HCT116 (cell line): ENCODE measurements around the gene SYNE2. TPM values are rescaled to one million over a fixed set of nuclear protein-coding genes. Genes with fewer than 3 reads are reported as not detected.

Experiments
- ATAC-seq: fragments of 200-7000 bp; cut with Tn5 transposase; 2 replicates; pipeline ENCODE4 v1.9.1; 2020; ENCODE audit warnings: mild to moderate bottlenecking, moderate library complexity
- BruUV-seq: library from RNA; stranded (reverse); fragments of 400-500 nt; replicated peaks from 2 replicates; lab custom pipeline; 2021; lab: Mats Ljungman, UMichigan
- CTCF ChIA-PET: fragments of 300-600 bp; sonication (Branson Sonifier 250); formaldehyde crosslinking; loops from one replicate; lab custom pipeline; 2021; ENCODE audit warnings: antibody characterized with exemption; lab: Charles Lee
- POLR2A ChIA-PET: fragments of 300-600, 350-600 bp; sonication (Branson Sonifier 250); formaldehyde crosslinking; loops from one replicate; lab custom pipeline; 2021; ENCODE audit warnings: antibody characterized with exemption; lab: Charles Lee
- RAD21 ChIA-PET, 2 experiments: fragments of 300-600 bp; sonication (Branson Sonifier 250); formaldehyde crosslinking; loops; one replicate each; lab custom pipeline; 2023; ENCODE audit warnings: low total read pairs in 2 of 2; ENCODE audit not compliant: uncharacterized antibody in 2 of 2, unreplicated experiment in 2 of 2, low non-redundant PET in 1 of 2; lab: Charles Lee
- DNase-seq: peaks from one replicate; pipeline ENCODE4 v3.0.0-alpha.2; 2010; ENCODE audit warnings: low read depth, low spot score
- H2AFZ ChIP-seq: fragments of 200-600 bp; shearing (Covaris generic), sonication (generic); 2 replicates; pipeline ENCODE4 v1.6.1; 2017; ENCODE audit warnings: low read depth, mixed run types, mixed read lengths, antibody characterized with exemption, low read length; ENCODE audit not compliant: poor library complexity, severe bottlenecking
- H3K27ac ChIP-seq: 2 replicates; pipeline ENCODE4 v1.5.1; 2012; ENCODE audit warnings: low read depth, low read length
- H3K27me3 ChIP-seq: fragments of 200-600 bp; sonication (generic); 2 replicates; pipeline ENCODE4 v1.6.1; 2016; ENCODE audit warnings: mixed run types, low read length, mixed read lengths; ENCODE audit not compliant: insufficient read depth
- H3K36me3 ChIP-seq, 2 experiments: fragments of 200-500 bp in 1 of 2; fragments of 200-600 bp in 1 of 2; sonication (Bioruptor generic) in 1 of 2; sonication (generic) in 1 of 2; 2 replicates each; pipeline versions ENCODE4 v1.5.1 to v1.6.1; 2014 to 2016; ENCODE audit warnings: low read length in 2 of 2, inconsistent platforms in 1 of 2, mixed read lengths in 1 of 2, mixed run types in 1 of 2; ENCODE audit not compliant: insufficient read depth in 2 of 2, control insufficient read depth in 1 of 2
- H3K4me1 ChIP-seq, 2 experiments: fragments of 200-600 bp in 1 of 2; sonication (generic) in 1 of 2; 2 replicates each; pipeline versions ENCODE4 v1.5.1 to v1.6.1; 2012 to 2017; ENCODE audit warnings: low read length in 2 of 2, inconsistent platforms in 1 of 2, mild to moderate bottlenecking in 1 of 2, mixed read lengths in 1 of 2, mixed run types in 1 of 2, moderate library complexity in 1 of 2; ENCODE audit not compliant: insufficient read depth in 2 of 2, control insufficient read depth in 1 of 2
- H3K4me2 ChIP-seq: fragments of 200-600 bp; sonication (generic); 2 replicates; pipeline ENCODE4 v1.6.1; 2017; ENCODE audit warnings: mixed run types, low read length, mixed read lengths
- H3K4me3 ChIP-seq, 2 experiments: fragments of 200-600 bp in 1 of 2; sonication (generic) in 1 of 2; replicated peaks in 1 of 2; 2 replicates each; pipeline ENCODE4 v1.5.1; 2011 to 2016; ENCODE audit warnings: low read length in 2 of 2, control low read depth in 1 of 2, low read depth in 1 of 2, mild to moderate bottlenecking in 1 of 2, mixed read lengths in 1 of 2, mixed run types in 1 of 2
- H3K79me2 ChIP-seq: fragments of 200-600 bp; sonication (generic); 2 replicates; pipeline ENCODE4 v1.6.1; 2017; ENCODE audit warnings: mild to moderate bottlenecking, mixed run types, low read length, moderate library complexity, mixed read lengths; ENCODE audit not compliant: insufficient read depth
- H3K9ac ChIP-seq: fragments of 200-600 bp; sonication (generic); 2 replicates; pipeline ENCODE4 v1.6.1; 2016; ENCODE audit warnings: low read length, mixed read lengths
- H3K9me2 ChIP-seq: fragments of 200-600 bp; sonication (generic), shearing (Covaris generic); 2 replicates; pipeline ENCODE4 v1.6.1; 2017; ENCODE audit warnings: mixed run types, mild to moderate bottlenecking, moderate library complexity; ENCODE audit not compliant: insufficient read depth
- H3K9me3 ChIP-seq, 2 experiments: fragments of 200-500 bp in 1 of 2; fragments of 200-600 bp in 1 of 2; sonication (Bioruptor generic) in 1 of 2; sonication (generic) in 1 of 2; 2 replicates each; pipeline ENCODE4 v1.6.1; 2014 to 2017; ENCODE audit warnings: low read length in 2 of 2, mixed read lengths in 2 of 2, inconsistent platforms in 1 of 2, low read depth in 1 of 2, mild to moderate bottlenecking in 1 of 2, mixed run types in 1 of 2, moderate library complexity in 1 of 2; ENCODE audit not compliant: control insufficient read depth in 1 of 2, insufficient read depth in 1 of 2
- H4K20me1 ChIP-seq: fragments of 200-600 bp; sonication (generic), shearing (Covaris generic); 2 replicates; pipeline ENCODE4 v1.6.1; 2017; ENCODE audit warnings: mixed run types, mild to moderate bottlenecking, moderate library complexity; ENCODE audit not compliant: insufficient read depth
- ATF3 ChIP-seq: IDR thresholded peaks from 2 replicates; pipeline ENCODE4 v1.6.1; 2012
- CTCF ChIP-seq, 3 experiments: fragments of 200-600 bp in 1 of 3; sonication (generic) in 1 of 3; IDR thresholded peaks in 2 of 3; conservative IDR thresholded peaks in 1 of 3; 2 replicates each; pipeline ENCODE4 v1.5.1; 2012 to 2017; ENCODE audit warnings: low read depth in 2 of 3, low read length in 2 of 3, antibody characterized with exemption in 1 of 3, borderline replicate concordance in 1 of 3, control low read depth in 1 of 3, mild to moderate bottlenecking in 1 of 3, mixed read lengths in 1 of 3, mixed run types in 1 of 3, moderate library complexity in 1 of 3; ENCODE audit not compliant: insufficient read depth in 1 of 3
- EGR1 ChIP-seq: IDR thresholded peaks from 2 replicates; pipeline ENCODE4 v1.6.1; 2012; ENCODE audit warnings: low read depth
- ELF1 ChIP-seq: IDR thresholded peaks from 2 replicates; pipeline ENCODE4 v1.6.1; 2012; ENCODE audit warnings: low read depth, borderline replicate concordance
- EZH2 ChIP-seq: fragments of 200-600 bp; sonication (generic); IDR thresholded peaks from 2 replicates; pipeline ENCODE4 v1.6.1; 2017; ENCODE audit warnings: antibody characterized with exemption, mixed run types
- EZH2phosphoT487 ChIP-seq: fragments of 200-600 bp; IDR thresholded peaks from 2 replicates; pipeline ENCODE4 v1.6.1; 2018; ENCODE audit warnings: antibody characterized with exemption, borderline replicate concordance
- FOSL1 ChIP-seq: IDR thresholded peaks from 2 replicates; pipeline ENCODE4 v1.6.1; 2012; ENCODE audit warnings: low read depth
- POLR2AphosphoS5 ChIP-seq: IDR thresholded peaks from 2 replicates; pipeline ENCODE4 v1.6.1; 2011; ENCODE audit warnings: mild to moderate bottlenecking, low read depth, low read length, moderate library complexity
- REST ChIP-seq: IDR thresholded peaks from 2 replicates; pipeline ENCODE4 v1.6.1; 2012; ENCODE audit warnings: low read depth
- SIN3A ChIP-seq: IDR thresholded peaks from 2 replicates; pipeline ENCODE4 v1.6.1; 2012; ENCODE audit warnings: low read depth
- TCF7L2 ChIP-seq: IDR thresholded peaks from 2 replicates; pipeline ENCODE4 v1.7.0; 2011; ENCODE audit warnings: borderline replicate concordance, inconsistent platforms; ENCODE audit not compliant: insufficient read depth, insufficient read length; ENCODE audit errors: extremely low read depth
- YY1 ChIP-seq: IDR thresholded peaks from 2 replicates; pipeline ENCODE4 v1.6.1; 2011; ENCODE audit warnings: low read length, low read depth, moderate library complexity, mild to moderate bottlenecking; ENCODE audit not compliant: insufficient replicate concordance; ENCODE audit errors: extremely low read depth
- ZBTB33 ChIP-seq: IDR thresholded peaks from 2 replicates; pipeline ENCODE4 v1.6.1; 2011; ENCODE audit warnings: mild to moderate bottlenecking, low read length, moderate library complexity; ENCODE audit not compliant: insufficient replicate concordance; ENCODE audit errors: extremely low read depth
- ZFX ChIP-seq: fragments of 450-650 bp; IDR thresholded peaks from 2 replicates; pipeline ENCODE4 v1.6.1; 2017
- ZNF274 ChIP-seq: fragments of 200-500 bp; sonication (Bioruptor generic); IDR thresholded peaks from 2 replicates; pipeline ENCODE4 v1.6.1; 2014; ENCODE audit warnings: mild to moderate bottlenecking, low read depth, low read length, inconsistent platforms
- intact Hi-C: fragments of 100-400 bp; cut with micrococcal nuclease; formaldehyde crosslinking; loops from 2 replicates; pipeline ENCODE4 v1.10.0; 2022
- total RNA-seq: library from RNA; stranded (reverse); gene quantifications from one replicate; pipeline ENCODE4 v1.2.1, GENCODE V29; 2021; ENCODE audit not compliant: unreplicated experiment

The SYNE2 gene
- total RNA-seq, 1 experiment from 2014 or later = 28.8 TPM

- no peak overlapping the region for H3K4me2 ChIP-seq
- peaks cover 0 to 2% of the 10 kb centered on the region in 2 experiments; a peak in 1 of 4 replicates for H3K36me3 ChIP-seq
- no peak for TF ChIP-seq ATF3
- TF ChIP-seq FOSL1 = no peak
- TF ChIP-seq POLR2AphosphoS5 = no peak
- no peak for TF ChIP-seq ZBTB33
- TF ChIP-seq SIN3A = no peak
- no peak for TF ChIP-seq ZNF274
- TF ChIP-seq TCF7L2 = no peak
- TF ChIP-seq REST = no peak
- TF ChIP-seq ELF1 = no peak
- no peak for TF ChIP-seq EGR1
- no peak for TF ChIP-seq YY1
- no peak for TF ChIP-seq EZH2phosphoT487
- no peak for TF ChIP-seq EZH2
- TF ChIP-seq ZFX = no peak
- TF ChIP-seq CTCF (IDR thresholded peaks at IDR 0.05 in 2 of 3, conservative IDR thresholded peaks at IDR 0.05 in 1 of 3; ENCODE audit: borderline replicate concordance in 1 of 3, insufficient read depth in 1 of 3, low read depth in 2 of 3, low read length in 2 of 3) = no peak
- no peak overlapping the region for H3K9ac ChIP-seq
- H3K27ac ChIP-seq = no peak overlapping the region
- ATAC-seq = no peak
- no peaks in the 10 kb centered on the region for H3K4me1 ChIP-seq
- BruUV-seq = no TSS peak
- H4K20me1 ChIP-seq = no peaks in the 10 kb centered on the region
- H3K4me3 ChIP-seq = no peak overlapping the region
- DNase-seq = no peak
- no peaks in the 10 kb centered on the region for H3K79me2 ChIP-seq
- no peak overlapping the region for H2AFZ ChIP-seq
- H3K9me2 ChIP-seq = no peaks in the 10 kb centered on the region
- H3K9me3 ChIP-seq = no peaks in the 10 kb centered on the region
- CTCF ChIA-PET = no interaction called here
- POLR2A ChIA-PET = no interaction called here
- H3K27me3 ChIP-seq = no peaks in the 10 kb centered on the region
- intact Hi-C loops = no loop called here
- RAD21 ChIA-PET = no interaction called here
Observed at GRCh38 chr14:63951021-63951420, 98.2 kb downstream of the SYNE2 start.
